GM12874 (cell line): ENCODE data around the gene TECTB.

Source experiments
- CTCF ChIP-seq: IDR thresholded peaks from 2 replicates; pipeline ENCODE4 v1.5.1; 2011; ENCODE audit warnings: low read depth, mild to moderate bottlenecking, control low read depth, low read length, moderate library complexity; ENCODE audit not compliant: insufficient read depth

The TECTB gene

GRCh38 chr10:112330162-112330561, 47.0 kb downstream of the TECTB start:
- TF ChIP-seq CTCF, result no peak

DNA sequence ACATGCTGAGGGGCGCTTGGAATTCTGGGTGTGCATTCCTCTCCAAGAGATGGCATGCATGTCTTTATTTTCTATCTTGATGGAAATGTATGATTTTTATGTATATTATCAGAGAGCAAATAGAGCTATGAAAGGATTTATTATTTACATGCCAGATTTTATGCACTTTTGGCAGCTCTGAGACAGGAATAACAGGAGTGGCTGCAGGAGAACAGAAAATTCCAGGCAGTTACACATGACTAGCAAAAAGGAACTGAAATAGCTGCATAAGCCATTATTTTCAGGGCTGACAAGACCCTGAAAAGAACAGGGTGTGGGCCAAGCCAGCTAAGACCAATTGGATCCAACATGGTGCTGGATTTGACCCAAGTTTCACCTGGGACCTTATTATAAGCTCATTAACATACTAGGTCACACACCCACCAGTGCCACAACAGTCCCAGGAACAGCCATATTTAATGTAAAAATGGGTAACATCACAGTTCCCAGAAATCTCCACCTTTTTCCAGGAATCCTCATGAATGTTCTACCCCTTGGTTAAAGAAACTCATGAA, 47.5 kb downstream of the TECTB start:
- no peak for TF ChIP-seq CTCF

DNA sequence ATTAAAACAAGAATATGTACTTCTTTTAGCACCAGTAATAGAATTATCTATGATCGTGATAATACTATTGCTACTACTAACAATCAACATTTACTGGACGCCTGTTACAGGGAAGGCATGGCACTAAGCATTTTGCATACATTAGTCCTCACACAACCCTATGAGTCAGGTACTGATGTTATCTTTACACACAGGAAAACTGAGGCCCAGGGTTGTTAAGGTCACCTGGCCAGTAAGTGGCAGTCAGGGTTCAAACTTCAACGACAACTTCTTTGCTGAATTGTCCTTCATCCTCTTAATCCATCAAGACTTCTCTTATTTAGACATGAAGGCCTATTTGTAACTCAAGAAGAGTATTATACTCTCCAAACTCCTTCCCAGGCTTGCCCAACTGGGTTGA, 48.8 kb downstream of the TECTB start:
- TF ChIP-seq CTCF, result no peak

GRCh38 chr10:112332509-112333228, 49.5 kb downstream of the TECTB start:
- no peak for TF ChIP-seq CTCF

DNA sequence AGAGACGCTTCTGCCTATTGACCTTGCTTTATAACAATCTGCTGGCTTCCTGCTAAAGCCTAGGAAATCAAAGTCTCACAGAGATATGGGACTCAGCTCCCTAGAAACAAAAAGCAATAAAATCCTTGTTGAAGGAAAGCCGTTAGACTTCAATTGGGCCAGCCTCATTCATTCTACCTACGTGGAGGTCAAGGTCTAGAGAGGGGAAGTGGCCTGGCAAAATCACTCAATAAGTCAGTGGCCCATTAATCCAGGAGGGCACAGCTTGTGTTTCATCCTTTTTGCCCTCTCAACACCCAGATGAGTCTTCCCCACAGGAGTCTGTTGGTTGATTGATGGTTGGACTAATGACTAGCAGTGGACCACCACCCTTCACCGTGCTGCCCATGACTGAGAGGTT, 50.3 kb downstream of the TECTB start:
- TF ChIP-seq CTCF, result no peak

GRCh38 chr10:112335111-112335867, 52.1 kb downstream of the TECTB start:
- no peak for TF ChIP-seq CTCF

DNA sequence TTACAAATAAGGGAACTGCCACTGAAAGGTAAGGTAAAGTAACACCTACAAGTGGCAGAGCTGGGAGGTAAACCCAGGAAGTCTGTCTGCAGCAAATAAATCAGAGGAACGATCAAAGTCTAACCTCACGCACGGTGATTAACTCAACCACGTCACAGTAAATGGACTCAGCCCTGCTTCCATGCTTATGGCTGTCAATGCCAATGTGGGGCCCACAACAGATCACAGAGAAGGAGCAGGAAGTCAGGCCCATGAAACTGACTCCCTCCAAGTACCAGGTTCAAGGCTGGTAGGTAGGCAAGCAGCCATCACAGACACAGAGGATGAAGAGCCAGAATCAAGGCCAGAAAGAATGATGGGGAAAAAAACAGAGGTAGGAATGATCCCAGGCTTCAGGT, 52.7 kb downstream of the TECTB start:
- no peak for TF ChIP-seq CTCF
